Activated effector memory CD4-positive, alpha-beta T cell treated with anti-CD3 and anti-CD28 coated beads, Interleukin-2, amount 50 U/mL, for 16 hours (primary cell): ENCODE data around the gene PEX14.

Experiments
- DNase-seq: peaks from one replicate; pipeline ENCODE4 v3.0.0-alpha.2; 2020

The PEX14 gene

DNA sequence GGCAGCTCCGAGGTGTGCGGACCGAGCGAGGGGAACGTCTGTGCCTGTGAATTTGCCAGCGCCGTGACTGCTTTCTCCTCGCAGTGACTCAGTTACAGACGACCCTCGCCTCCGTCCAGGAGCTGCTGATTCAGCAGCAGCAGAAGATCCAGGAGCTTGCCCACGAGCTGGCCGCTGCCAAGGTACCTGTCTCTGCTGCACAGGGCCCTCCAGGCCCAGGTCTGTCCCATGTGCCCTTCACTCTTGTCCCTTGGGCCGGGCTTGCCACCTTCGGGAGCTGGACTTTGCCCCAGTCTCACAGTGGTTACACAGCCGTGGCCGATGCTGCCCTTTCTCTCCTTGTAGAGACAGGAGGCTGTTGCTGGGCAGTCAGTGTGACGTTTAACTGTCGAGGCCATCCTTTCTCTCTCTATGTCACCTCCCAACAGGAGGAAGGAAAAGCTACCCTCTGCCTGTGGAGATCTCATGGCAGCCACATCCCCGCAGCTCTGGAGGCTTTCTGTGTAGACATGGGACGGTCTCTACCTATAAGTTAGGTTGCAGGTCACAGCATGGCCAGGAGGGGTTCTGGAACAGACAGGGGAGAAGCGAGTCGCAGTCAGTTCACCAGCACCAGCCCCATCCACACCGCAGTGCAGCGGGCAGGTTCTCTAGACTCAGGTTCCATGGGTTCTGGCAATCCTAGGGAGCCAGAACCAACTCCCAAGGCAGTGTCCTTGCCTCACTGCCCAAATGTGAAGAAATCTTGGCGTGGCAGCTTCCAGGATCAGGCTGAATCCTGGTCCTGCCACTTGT is 149.7 kb downstream of the PEX14 start:
- DNase-seq = peak; percentile 48

GRCh38 chr1:10625076-10625475 is 150.3 kb downstream of the PEX14 start:
- peak; percentile 37 for DNase-seq

DNA sequence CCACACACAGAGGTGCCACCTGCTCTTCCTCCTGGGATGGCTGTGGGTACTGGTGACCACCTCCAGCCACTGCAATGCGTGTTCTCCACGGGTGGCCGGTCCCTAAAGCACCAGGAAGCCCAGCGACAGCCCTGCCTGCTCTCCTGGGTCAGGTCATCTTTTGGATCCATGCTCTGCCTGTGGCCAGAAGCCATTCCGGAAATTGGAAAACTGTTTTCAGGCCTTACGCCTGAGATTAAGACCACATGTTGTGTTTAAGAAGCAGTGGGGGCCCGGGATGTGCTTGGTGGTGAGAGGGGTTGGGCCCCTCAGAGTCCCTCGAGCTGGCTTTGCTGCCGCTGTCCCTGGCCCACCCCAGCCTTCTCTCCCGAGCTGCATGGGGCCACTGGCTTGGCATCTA is 150.8 kb downstream of the PEX14 start:
- DNase-seq = peak; percentile 44

DNA sequence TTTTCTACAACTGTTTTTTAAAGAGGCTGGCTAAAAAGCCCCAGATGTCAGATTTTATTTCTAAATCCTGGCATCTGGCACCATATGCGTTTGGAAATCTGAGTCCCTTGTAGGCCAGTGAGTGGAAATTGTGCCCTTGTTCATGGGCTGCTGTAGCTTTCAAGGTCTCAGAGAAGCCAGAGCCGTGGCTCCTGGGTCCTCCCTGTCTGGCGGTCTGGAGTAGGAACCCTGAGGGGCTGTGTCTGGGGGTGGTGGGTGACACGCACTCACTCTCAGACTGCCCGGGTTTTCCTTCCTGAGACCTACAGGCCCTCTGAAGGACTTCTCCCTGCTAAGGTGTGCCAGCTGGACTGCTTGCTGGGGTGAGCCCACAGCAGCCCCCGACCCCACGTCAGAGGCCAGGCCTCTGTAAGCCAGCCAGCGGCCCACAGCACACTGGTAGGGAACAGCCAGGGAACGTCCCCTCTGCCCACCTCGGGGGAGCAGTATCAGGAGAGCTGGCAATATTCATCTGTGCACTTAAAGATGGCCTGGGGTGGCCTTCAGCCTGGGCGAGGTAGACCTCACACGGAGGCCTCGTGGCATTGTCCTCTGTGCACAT is 151.5 kb downstream of the PEX14 start:
- DNase-seq = peak; percentile 54

DNA sequence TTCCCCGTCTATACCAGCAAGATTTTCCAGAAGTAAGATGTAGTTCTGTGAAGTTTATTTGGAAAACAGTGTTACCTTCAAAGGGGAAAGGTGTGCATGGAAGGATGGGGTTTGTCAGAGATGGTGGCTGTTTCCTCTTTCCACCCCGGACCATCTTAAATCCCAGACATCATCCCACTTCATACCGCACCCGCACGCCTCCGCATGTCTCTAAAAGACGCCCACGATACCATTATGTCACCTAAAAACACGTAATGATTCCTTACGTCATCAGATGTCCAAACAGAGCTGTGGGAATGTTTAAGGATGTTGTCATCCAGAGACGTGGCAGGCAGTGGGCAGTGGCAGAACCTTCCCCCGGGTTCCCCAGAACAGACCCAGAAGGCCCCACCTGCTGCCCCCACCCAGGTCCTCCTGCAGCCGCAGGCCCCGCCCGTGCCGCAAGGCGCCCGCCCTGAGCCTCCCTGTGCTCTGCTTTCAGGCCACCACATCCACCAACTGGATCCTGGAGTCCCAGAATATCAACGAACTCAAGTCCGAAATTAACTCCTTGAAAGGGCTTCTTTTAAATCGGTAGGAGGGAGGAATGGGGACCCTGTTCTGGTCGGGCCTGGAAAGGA is 152.2 kb downstream of the PEX14 start:
- DNase-seq = no peak

DNA sequence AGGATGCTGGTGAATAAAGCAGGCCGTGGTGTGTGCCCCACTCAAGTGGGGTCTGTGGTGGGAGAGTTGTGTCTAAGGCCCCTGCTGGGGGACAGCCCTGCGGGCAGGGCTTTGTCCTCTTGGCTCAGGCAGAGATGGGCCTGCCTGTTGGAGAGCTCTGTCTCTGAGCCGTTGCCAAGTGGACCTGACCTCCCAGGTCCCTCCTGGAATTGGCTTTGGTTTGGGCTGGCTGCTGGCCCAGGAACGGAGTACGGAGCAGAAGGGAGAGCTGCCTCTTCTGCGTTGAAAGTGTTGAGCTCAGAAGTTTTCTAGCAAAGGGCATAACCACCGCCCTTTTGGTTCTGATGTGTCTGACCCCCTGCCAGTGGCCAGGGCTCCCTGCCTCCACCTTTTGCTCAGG is 153.9 kb downstream of the PEX14 start:
- DNase-seq = no peak

GRCh38 chr1:10629091-10629815 is 154.5 kb downstream of the PEX14 start:
- no peak for DNase-seq

GRCh38 chr1:10629816-10630571 is 155.2 kb downstream of the PEX14 start:
- DNase-seq = no peak

GRCh38 chr1:10630661-10631120 is 155.9 kb downstream of the PEX14 start:
- DNase-seq = no peak

GRCh38 chr1:10631121-10631810 is 156.5 kb downstream of the PEX14 start:
- no peak for DNase-seq

DNA sequence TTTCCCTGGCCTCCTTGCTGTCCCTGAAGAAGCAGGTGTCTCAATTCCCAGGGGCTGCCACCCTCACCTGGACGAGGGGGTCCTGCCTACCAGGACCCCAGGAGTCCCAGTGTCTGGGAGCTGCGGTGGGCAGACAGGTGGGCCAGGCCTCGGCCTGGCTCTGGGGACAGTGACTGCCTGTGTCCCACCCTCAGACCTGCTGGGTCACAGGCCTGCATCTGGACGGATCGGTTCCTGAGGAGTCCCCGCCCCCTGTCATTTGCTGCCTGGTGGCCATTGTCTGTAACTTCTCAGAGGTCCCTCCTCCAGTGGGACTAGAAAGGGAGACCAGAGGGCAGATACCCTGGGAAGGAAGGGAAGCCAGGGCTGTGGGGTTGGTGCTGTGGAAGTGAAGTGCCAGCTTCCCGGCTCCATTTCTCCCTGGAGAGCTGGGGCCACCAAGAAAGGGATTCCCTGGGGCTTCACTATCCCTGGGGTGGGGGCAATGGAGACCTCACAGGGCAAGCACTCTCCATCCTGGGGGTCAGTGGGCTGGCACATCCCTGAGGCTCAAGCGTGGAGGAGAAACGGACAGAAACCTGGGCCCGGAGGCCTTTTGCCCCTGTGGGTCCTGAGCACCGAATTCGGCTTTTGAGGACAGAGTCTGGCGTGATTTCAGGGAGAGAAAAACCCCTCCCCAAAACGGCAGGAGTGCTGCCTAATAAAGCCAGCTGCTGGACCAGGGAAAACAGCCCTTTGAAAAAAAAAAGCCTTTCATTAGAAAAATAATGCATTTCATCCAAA is 157.3 kb downstream of the PEX14 start:
- DNase-seq = no peak

DNA sequence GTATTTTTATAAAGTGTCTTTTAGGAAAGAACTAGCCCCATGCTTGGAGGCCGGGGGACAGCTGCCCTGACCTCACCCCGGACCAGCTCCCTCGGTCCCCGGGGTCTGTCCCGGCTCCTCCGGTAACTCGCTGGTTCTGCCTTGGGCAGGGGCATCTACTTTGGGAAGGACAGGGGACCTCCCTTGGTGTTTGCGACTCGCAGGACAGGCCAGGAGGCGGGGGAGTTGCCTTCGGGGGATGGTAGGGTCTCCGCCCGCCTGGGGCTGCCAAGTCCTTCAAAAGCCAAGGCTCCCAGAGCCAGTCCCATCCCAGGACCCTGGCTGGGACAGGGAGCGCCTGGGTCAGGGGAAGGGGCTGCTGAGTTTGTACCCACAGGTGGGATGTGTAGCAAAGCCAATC is 157.9 kb downstream of the PEX14 start:
- no peak for DNase-seq

DNA sequence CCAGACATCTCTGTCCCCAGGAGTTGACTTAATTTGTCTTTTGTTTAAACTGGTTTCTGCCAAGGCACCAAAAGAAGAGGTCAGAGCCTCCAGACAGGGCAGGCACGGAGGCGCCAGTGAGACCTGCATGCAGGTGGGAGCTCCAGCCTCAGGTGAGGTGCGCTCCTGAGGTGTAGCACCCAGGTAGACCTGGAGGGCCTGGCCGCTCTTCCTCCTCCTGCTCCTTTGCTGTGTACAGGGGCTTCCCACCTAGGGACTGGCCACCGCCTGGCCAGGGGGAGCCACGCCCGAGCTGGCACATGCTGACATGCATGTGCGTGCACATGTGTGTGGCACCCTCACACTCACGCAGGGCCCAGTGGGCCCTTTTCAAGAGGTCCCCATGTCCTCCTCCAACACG is 158.7 kb downstream of the PEX14 start:
- DNase-seq = no peak

- no peak for DNase-seq
Measured at GRCh38 chr1:10634075-10634427, 159.3 kb downstream of the PEX14 start.

DNA sequence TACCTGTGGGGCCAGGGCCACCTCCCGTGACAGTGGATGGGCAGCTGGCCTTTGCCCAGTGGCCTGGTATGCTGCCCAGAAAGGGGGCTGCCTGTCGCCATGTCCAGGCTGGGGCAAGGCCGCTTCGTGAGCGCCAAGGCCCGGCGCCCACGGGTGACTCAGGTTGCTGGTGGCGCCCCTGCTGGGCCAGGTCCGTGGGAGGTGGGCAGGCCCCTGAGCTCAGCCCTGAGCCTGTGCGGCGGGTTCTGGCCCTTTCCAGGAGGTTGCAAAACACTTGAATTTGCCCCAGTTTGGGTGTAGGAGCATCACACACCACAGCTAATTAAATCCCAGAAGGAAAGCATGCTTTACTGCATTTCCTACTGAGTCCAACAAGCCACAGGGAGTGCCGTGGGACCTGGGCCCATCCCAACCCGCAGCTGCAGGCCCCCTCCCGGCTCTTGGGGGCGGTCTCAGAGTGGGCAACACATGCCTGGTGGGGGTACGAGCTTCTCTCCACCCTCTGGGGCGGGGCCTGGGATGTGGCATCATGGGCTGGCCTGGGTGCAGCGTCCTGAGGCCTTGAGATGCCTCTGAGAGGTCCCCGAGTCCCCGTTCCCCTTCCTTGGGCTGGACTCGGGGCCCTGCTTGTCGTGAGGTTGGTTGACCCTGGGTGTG is 159.8 kb downstream of the PEX14 start:
- no peak for DNase-seq

- DNase-seq = no peak
Measured at GRCh38 chr1:10635085-10635896, 160.5 kb downstream of the PEX14 start.

- DNase-seq = no peak
Measured at GRCh38 chr1:10635992-10636391, 161.2 kb downstream of the PEX14 start.

DNA sequence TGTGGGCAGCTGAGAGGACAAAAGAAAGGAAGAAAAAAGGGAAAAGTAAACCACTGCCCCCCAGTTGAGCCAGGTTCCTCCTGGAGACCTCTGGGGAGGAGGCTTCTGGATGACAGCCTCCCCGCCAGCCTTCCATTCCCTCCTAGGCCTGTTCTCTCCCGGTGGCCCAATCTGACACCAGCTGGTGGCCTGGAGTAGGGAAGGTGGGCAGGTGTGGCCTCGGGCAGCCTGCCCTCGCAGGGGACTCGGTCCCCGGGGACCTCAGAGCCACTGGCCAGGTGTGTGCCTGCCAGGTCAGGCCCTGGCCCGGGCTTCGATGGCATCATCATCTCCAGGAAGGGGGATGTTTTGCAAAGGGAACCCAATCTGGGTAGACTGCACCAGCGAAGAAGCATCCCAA is 162.7 kb downstream of the PEX14 start:
- no peak for DNase-seq

DNA sequence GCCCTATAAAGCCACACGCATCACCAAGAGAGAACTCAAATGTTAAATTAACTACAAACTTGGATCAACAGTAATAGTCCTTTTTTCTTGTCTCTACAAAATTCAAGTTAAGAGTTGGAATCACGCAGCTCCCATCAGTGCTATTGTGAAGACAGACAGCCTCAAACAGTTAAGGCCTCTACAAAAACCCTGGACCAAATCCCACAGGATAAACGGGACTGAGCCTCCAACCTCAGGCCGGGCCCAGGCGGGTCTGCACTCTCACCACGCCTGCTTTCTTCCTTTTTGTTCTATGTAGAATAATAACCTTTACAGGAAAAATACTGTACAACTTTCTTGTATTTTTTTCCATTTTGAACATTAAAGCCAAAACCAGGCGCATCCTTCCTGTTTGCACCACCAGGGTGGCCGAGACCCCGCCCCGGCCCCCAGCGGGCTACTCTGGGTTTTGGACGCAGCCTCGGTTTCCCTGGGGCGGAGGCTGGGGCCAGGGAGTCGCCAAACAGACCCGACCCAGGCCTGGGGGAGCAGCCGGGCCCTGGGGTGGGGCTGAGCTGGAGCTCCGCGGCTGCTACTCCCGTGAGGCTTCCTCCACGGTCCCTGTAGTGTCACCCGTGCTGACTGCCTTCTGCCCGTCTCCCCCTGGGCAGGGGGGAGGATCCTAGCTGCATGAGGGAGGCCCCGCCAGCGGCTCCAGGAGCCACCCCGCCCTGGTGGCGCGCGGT is 163.2 kb downstream of the PEX14 start:
- DNase-seq = no peak
